ENCODE results near the gene FILIP1L. TPM values are rescaled to one million over a fixed set of nuclear protein-coding genes. Genes with fewer than 3 reads are reported as not detected.

The FILIP1L gene
- total and polyA plus RNA-seq, 4 experiments from 2014 or later: 0.32 TPM; not detected in 3

DNA sequence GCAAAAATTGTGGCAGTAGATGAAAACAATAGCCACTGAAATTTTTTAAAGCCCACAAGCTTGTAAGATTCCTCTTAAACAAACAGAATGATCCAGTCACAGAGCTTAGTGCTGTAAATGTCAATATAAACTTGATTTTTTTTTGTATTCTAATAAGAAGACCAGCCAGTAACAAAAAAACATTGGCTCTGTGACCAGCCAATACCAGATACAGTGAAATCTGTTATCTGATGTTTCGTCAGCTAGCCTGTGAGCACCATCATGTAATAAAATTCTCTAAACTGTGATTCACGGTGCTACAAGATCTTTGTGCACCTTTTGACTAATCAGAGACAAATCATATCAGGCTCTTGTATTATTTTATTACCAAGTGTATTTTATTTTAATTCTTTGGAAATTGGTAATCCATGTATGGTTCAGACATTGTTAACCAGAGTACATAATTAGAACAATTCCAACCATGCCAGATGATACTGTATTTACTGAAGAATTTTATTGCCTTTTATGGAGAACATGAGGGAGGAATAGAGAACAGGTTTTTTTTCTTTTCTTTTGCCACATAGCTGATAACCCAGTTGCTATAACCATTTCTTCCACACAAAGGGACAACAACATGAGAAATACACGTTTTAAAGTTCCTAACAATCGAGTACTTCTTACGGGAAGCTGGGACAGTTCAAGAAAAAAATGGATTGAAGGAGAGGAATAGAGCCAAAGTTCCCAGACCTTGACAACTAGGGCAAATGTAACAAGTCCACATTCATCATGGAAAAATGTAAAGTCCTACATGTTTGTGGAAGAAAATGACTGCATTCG lies 71.9 kb downstream of the FILIP1L start:
- Mint-ChIP-seq H3K27ac (no peak overlapping the region), H3K36me3 (no peaks in the 10 kb centered on the region), H3K9me3 (no peaks in the 10 kb centered on the region), H3K4me3 (no peak overlapping the region), H3K27me3 (no peaks in the 10 kb centered on the region), H3K4me1 (peaks cover 0 to 1% (median 0%) of the 10 kb centered on the region in 4 donors)
- Histone ChIP-seq H3K4me3 (ENCODE audit: low read length in 2 of 2) (no peak overlapping the region), H3K4me1 (ENCODE audit: insufficient read depth, low read length) (no peaks in the 10 kb centered on the region), H3K36me3 (ENCODE audit: insufficient read depth, low read length) (no peaks in the 10 kb centered on the region), H3K27ac (ENCODE audit: low read depth, low read length) (no peak overlapping the region), H3K27me3 (ENCODE audit: insufficient read depth, low read length) (no peaks in the 10 kb centered on the region), H3K9me3 (ENCODE audit: control insufficient read depth in 1 of 2, low read length in 2 of 2) (no peaks in the 10 kb centered on the region)
- ChIA-PET CTCF (ENCODE audit: partially characterized antibody) (no interaction called here), POLR2A (ENCODE audit: partially characterized antibody) (no interaction called here)
- no peak for DNase-seq
- intact Hi-C loops (cut with micrococcal nuclease): no loop called here

DNA sequence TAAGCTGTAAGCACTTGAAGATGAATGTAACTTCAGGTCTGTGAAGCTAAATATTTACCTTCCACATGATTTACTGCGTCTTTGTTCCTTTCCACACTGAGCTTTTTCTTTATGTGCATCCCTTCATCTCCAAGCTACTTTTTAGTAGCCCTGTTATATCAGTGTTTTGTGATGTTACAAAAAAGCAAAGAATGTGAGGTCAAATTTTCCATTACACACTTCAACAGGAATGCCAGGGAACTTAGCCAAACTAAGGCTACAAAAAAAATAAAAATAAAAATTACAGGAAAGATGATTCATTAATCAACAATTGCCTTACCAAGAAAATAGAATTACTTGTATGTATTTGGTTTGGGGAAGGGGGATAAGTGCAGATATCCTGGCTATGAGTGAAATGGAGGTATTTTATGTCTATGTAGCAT lies 73.0 kb downstream of the FILIP1L start:
- Histone ChIP-seq H3K4me1 (ENCODE audit: insufficient read depth, low read length) (no peaks in the 10 kb centered on the region), H3K9me3 (ENCODE audit: control insufficient read depth in 1 of 2, low read length in 2 of 2) (no peaks in the 10 kb centered on the region), H3K36me3 (ENCODE audit: insufficient read depth, low read length) (no peaks in the 10 kb centered on the region), H3K27ac (ENCODE audit: low read depth, low read length) (no peak overlapping the region), H3K27me3 (ENCODE audit: insufficient read depth, low read length) (no peaks in the 10 kb centered on the region), H3K4me3 (ENCODE audit: low read length in 2 of 2) (no peak overlapping the region)
- Mint-ChIP-seq H3K4me1 (no peaks in the 10 kb centered on the region), H3K36me3 (no peaks in the 10 kb centered on the region), H3K9me3 (no peaks in the 10 kb centered on the region), H3K27ac (no peak overlapping the region), H3K27me3 (no peaks in the 10 kb centered on the region), H3K4me3 (no peak overlapping the region)
- intact Hi-C loops (cut with micrococcal nuclease): no loop called here
- ChIA-PET CTCF (ENCODE audit: partially characterized antibody) (no interaction called here), POLR2A (ENCODE audit: partially characterized antibody) (no interaction called here)
- DNase-seq: no peak

- no peaks in the 10 kb centered on the region for H3K9me3 ChIP-seq (ENCODE audit: control insufficient read depth in 1 of 2, low read length in 2 of 2)
- no peaks in the 10 kb centered on the region for H3K9me3 Mint-ChIP-seq
- intact Hi-C loops (cut with micrococcal nuclease): no loop called here
- ChIA-PET CTCF (ENCODE audit: partially characterized antibody) (no interaction called here), POLR2A (ENCODE audit: partially characterized antibody) (no interaction called here)
- H3K4me3 ChIP-seq (ENCODE audit: low read length in 2 of 2): no peak overlapping the region
- H3K36me3 Mint-ChIP-seq: no peaks in the 10 kb centered on the region
- H3K4me3 Mint-ChIP-seq: no peak overlapping the region
- H3K36me3 ChIP-seq (ENCODE audit: insufficient read depth, low read length): no peaks in the 10 kb centered on the region
- no peak for DNase-seq
- H3K4me1 Mint-ChIP-seq: no peaks in the 10 kb centered on the region
- no peaks in the 10 kb centered on the region for H3K27me3 Mint-ChIP-seq
- no peaks in the 10 kb centered on the region for H3K27me3 ChIP-seq (ENCODE audit: insufficient read depth, low read length)
- no peak overlapping the region for H3K27ac Mint-ChIP-seq
- no peak overlapping the region for H3K27ac ChIP-seq (ENCODE audit: low read depth, low read length)
- no peaks in the 10 kb centered on the region for H3K4me1 ChIP-seq (ENCODE audit: insufficient read depth, low read length)
These were observed 73.7 kb downstream of the FILIP1L start for GRCh38 chr3:100040451-100041225.

DNA sequence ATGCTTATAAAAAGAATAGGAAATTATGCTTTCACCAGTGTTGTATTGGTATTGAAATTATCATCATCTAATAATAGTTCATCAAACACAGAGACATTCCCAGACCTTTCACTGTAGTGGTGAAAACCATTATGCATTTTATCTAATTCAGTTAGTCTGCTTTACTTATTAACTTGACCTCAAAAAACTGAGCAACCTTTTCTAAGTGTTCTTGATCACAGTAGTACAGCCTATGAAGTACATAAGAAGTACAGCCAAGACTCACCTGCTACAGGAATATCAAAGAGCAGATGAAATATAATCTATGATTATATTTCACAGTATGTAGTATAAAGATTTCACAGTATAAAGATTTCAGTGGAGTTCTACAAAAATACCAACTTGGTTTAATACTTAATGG lies 75.2 kb downstream of the FILIP1L start:
- Histone ChIP-seq H3K27me3 (ENCODE audit: insufficient read depth, low read length) (no peaks in the 10 kb centered on the region), H3K4me1 (ENCODE audit: insufficient read depth, low read length) (no peaks in the 10 kb centered on the region), H3K36me3 (ENCODE audit: insufficient read depth, low read length) (no peaks in the 10 kb centered on the region), H3K4me3 (ENCODE audit: low read length in 2 of 2) (no peak overlapping the region), H3K9me3 (ENCODE audit: control insufficient read depth in 1 of 2, low read length in 2 of 2) (no peaks in the 10 kb centered on the region), H3K27ac (ENCODE audit: low read depth, low read length) (no peak overlapping the region)
- intact Hi-C loops (cut with micrococcal nuclease): no loop called here
- H3K27me3 Mint-ChIP-seq: no peaks in the 10 kb centered on the region
- DNase-seq: no peak
- H3K9me3 Mint-ChIP-seq: no peaks in the 10 kb centered on the region
- no peaks in the 10 kb centered on the region for H3K36me3 Mint-ChIP-seq
- POLR2A ChIA-PET (ENCODE audit: partially characterized antibody): no interaction called here
- no peak overlapping the region for H3K4me3 Mint-ChIP-seq
- no peaks in the 10 kb centered on the region for H3K4me1 Mint-ChIP-seq
- no peak overlapping the region for H3K27ac Mint-ChIP-seq
- CTCF ChIA-PET (ENCODE audit: partially characterized antibody): no interaction called here

DNA sequence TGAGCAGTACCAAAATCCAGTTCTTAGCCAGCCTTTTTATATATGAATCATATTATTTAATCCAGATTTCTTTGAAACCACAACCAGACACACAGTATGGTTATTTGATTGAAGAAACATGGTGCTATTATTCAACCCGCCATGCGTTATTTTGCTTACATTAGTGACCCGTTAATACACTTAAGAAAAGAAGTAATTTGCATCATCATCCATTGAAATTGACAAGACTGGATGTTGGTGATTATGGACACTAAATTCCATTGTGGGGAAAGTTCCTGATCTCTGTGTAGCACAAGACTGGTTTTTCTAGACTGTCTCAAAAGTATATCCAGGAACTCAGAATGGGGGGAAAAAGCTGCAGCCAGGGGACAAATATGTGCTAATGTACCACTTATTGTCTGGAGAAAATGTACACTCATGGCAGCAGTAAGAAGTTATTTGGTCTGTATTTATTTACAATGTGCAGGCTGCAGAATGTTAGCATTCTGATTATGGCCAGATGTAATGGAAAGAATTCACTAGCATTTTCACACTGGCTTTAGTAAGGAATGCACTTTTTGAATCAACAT lies 80.3 kb downstream of the FILIP1L start:
- Mint-ChIP-seq H3K27ac (no peak overlapping the region), H3K27me3 (no peaks in the 10 kb centered on the region), H3K36me3 (peaks cover 0 to 3% of the 10 kb centered on the region in 2 donors), H3K4me1 (no peaks in the 10 kb centered on the region), H3K4me3 (no peak overlapping the region), H3K9me3 (no peaks in the 10 kb centered on the region)
- no peak for DNase-seq
- intact Hi-C loops (cut with micrococcal nuclease): no loop called here
- Histone ChIP-seq H3K27ac (ENCODE audit: low read depth, low read length) (no peak overlapping the region), H3K4me3 (ENCODE audit: low read length in 2 of 2) (no peak overlapping the region), H3K4me1 (ENCODE audit: insufficient read depth, low read length) (no peaks in the 10 kb centered on the region), H3K36me3 (ENCODE audit: insufficient read depth, low read length) (no peaks in the 10 kb centered on the region), H3K27me3 (ENCODE audit: insufficient read depth, low read length) (no peaks in the 10 kb centered on the region), H3K9me3 (ENCODE audit: control insufficient read depth in 1 of 2, low read length in 2 of 2) (no peaks in the 10 kb centered on the region)
- POLR2A ChIA-PET (ENCODE audit: partially characterized antibody): no interaction called here
- CTCF ChIA-PET (ENCODE audit: partially characterized antibody): no interaction called here

DNA sequence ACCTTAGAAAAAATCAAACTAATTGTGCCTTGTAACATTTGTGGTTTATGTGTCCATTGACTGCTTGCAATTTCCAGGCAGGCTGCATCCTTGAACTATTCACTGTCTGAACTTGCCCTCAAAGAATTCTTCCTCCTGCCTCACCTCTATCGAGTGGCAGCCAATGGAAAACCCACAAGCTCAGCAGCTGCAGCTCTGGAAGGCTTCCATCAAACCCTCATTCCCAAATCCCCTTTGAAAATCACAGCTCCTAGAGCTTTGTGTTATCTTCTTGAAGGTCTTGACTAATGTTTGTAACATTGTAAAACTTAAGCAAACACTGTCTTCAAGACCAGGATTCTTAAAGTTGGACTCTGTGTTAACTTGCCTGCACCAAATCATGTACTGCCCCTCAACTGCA lies 81.1 kb downstream of the FILIP1L start:
- H3K4me3 Mint-ChIP-seq: no peak overlapping the region
- H3K4me1 Mint-ChIP-seq: no peaks in the 10 kb centered on the region
- no peaks in the 10 kb centered on the region for H3K27me3 ChIP-seq (ENCODE audit: insufficient read depth, low read length)
- H3K27ac ChIP-seq (ENCODE audit: low read depth, low read length): no peak overlapping the region
- H3K36me3 Mint-ChIP-seq: peaks cover 0 to 3% of the 10 kb centered on the region in 2 donors
- ChIA-PET POLR2A (ENCODE audit: partially characterized antibody) (no interaction called here), CTCF (ENCODE audit: partially characterized antibody) (no interaction called here)
- H3K4me3 ChIP-seq (ENCODE audit: low read length in 2 of 2): no peak overlapping the region
- intact Hi-C loops (cut with micrococcal nuclease): no loop called here
- no peak overlapping the region for H3K27ac Mint-ChIP-seq
- no peak for DNase-seq
- H3K27me3 Mint-ChIP-seq: no peaks in the 10 kb centered on the region
- no peaks in the 10 kb centered on the region for H3K9me3 ChIP-seq (ENCODE audit: control insufficient read depth in 1 of 2, low read length in 2 of 2)
- no peaks in the 10 kb centered on the region for H3K4me1 ChIP-seq (ENCODE audit: insufficient read depth, low read length)
- no peaks in the 10 kb centered on the region for H3K36me3 ChIP-seq (ENCODE audit: insufficient read depth, low read length)
- H3K9me3 Mint-ChIP-seq: no peaks in the 10 kb centered on the region

- H3K27ac ChIP-seq (ENCODE audit: low read depth, low read length): no peak overlapping the region
- no peak overlapping the region for H3K4me3 Mint-ChIP-seq
- CTCF ChIA-PET (ENCODE audit: partially characterized antibody): no interaction called here
- H3K4me3 ChIP-seq (ENCODE audit: low read length in 2 of 2): no peak overlapping the region
- no peaks in the 10 kb centered on the region for H3K4me1 ChIP-seq (ENCODE audit: insufficient read depth, low read length)
- POLR2A ChIA-PET (ENCODE audit: partially characterized antibody): no interaction called here
- H3K27me3 Mint-ChIP-seq: no peaks in the 10 kb centered on the region
- no peaks in the 10 kb centered on the region for H3K4me1 Mint-ChIP-seq
- H3K27me3 ChIP-seq (ENCODE audit: insufficient read depth, low read length): no peaks in the 10 kb centered on the region
- H3K9me3 ChIP-seq (ENCODE audit: control insufficient read depth in 1 of 2, low read length in 2 of 2): no peaks in the 10 kb centered on the region
- H3K27ac Mint-ChIP-seq: no peak overlapping the region
- no peaks in the 10 kb centered on the region for H3K36me3 ChIP-seq (ENCODE audit: insufficient read depth, low read length)
- DNase-seq: no peak
- H3K9me3 Mint-ChIP-seq: no peaks in the 10 kb centered on the region
- H3K36me3 Mint-ChIP-seq: peaks cover 0 to 3% of the 10 kb centered on the region in 2 donors
- intact Hi-C loops (cut with micrococcal nuclease): no loop called here
These were observed 82.1 kb downstream of the FILIP1L start for GRCh38 chr3:100032243-100032642.
